NB4 (cell line): ENCODE results near the gene ZBP1.

Experiments used
- CTCF ChIP-seq: IDR thresholded peaks from one replicate; pipeline ENCODE4 v1.5.1; 2012; ENCODE audit warnings: low read depth, low read length
- POLR2A ChIP-seq: IDR thresholded peaks from 2 replicates; pipeline ENCODE4 v1.6.1; 2011; ENCODE audit warnings: mild to moderate bottlenecking; ENCODE audit not compliant: insufficient read length; ENCODE audit errors: extremely low read depth
- TF ChIP-seq, protein P1 (sequence below): IDR thresholded peaks from 2 replicates; pipeline ENCODE4 v1.6.1; 2011; ENCODE audit warnings: low read depth, low read length

- TF ChIP-seq, protein P1, sequence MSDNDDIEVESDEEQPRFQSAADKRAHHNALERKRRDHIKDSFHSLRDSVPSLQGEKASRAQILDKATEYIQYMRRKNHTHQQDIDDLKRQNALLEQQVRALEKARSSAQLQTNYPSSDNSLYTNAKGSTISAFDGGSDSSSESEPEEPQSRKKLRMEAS = no peak
- TF ChIP-seq CTCF (no peak), POLR2A (no peak)
Measured at GRCh38 chr20:57658447-57658832, 38.2 kb upstream of the ZBP1 start.
